BLaER1 (cell line): Measurements from ENCODE around the gene ATXN2L.

Source experiments
- H3K27ac ChIP-seq: shearing (Covaris generic); formaldehyde crosslinking; 2 replicates; pipeline ENCODE4 v1.8.1; 2022
- H3K27me3 ChIP-seq: shearing (Covaris generic); formaldehyde crosslinking; 2 replicates; pipeline ENCODE4 v1.8.1; 2022
- H3K36me3 ChIP-seq: shearing (Covaris generic); formaldehyde crosslinking; 2 replicates; pipeline ENCODE4 v1.8.1; 2022
- H3K4me1 ChIP-seq: shearing (Covaris generic); formaldehyde crosslinking; 2 replicates; pipeline ENCODE4 v1.8.1; 2022
- H3K4me2 ChIP-seq: shearing (Covaris generic); formaldehyde crosslinking; 2 replicates; pipeline ENCODE4 v1.8.1; 2022
- H3K4me3 ChIP-seq: shearing (Covaris generic); formaldehyde crosslinking; 2 replicates; pipeline ENCODE4 v1.8.1; 2022
- H3K9ac ChIP-seq: shearing (Covaris generic); formaldehyde crosslinking; 2 replicates; pipeline ENCODE4 v1.8.1; 2022
- H3K9me3 ChIP-seq: shearing (Covaris generic); formaldehyde crosslinking; 2 replicates; pipeline ENCODE4 v1.8.1; 2022
- H4K20me1 ChIP-seq: shearing (Covaris generic); formaldehyde crosslinking; 2 replicates; pipeline ENCODE4 v1.8.1; 2022
- Cebpa-rat ChIP-seq: shearing (Covaris generic); IDR thresholded peaks from 2 replicates; pipeline ENCODE4 v1.8.1; 2022

Gene ATXN2L

GRCh38 chr16:28836761-28837064 lies 13.9 kb downstream of the ATXN2L start:
- Histone ChIP-seq H3K27ac (no peak overlapping the region), H3K9me3 (no peaks in the 10 kb centered on the region), H3K4me2 (no peak overlapping the region), H3K4me3 (no peak overlapping the region), H3K4me1 (no peaks in the 10 kb centered on the region), H3K9ac (no peak overlapping the region), H4K20me1 (peaks cover 78% of the 10 kb centered on the region), H3K36me3 (peaks cover 96% of the 10 kb centered on the region), H3K27me3 (no peaks in the 10 kb centered on the region)
- TF ChIP-seq Cebpa-rat: no peak

- Histone ChIP-seq H3K9me3 (no peaks in the 10 kb centered on the region), H3K4me3 (no peak overlapping the region), H3K27me3 (no peaks in the 10 kb centered on the region), H3K4me2 (no peak overlapping the region), H3K9ac (no peak overlapping the region), H3K27ac (no peak overlapping the region), H3K36me3 (peaks cover 96% of the 10 kb centered on the region), H3K4me1 (no peaks in the 10 kb centered on the region), H4K20me1 (peaks cover 76% of the 10 kb centered on the region)
- no peak for TF ChIP-seq Cebpa-rat
These were observed 15.1 kb downstream of the ATXN2L start for GRCh38 chr16:28837672-28838557.

GRCh38 chr16:28838558-28838918 lies 15.7 kb downstream of the ATXN2L start:
- peaks cover 76% of the 10 kb centered on the region for H4K20me1 ChIP-seq
- H3K4me3 ChIP-seq: no peak overlapping the region
- no peaks in the 10 kb centered on the region for H3K4me1 ChIP-seq
- H3K27me3 ChIP-seq: no peaks in the 10 kb centered on the region
- no peaks in the 10 kb centered on the region for H3K9me3 ChIP-seq
- H3K4me2 ChIP-seq: no peak overlapping the region
- peaks cover 96% of the 10 kb centered on the region for H3K36me3 ChIP-seq
- no peak overlapping the region for H3K9ac ChIP-seq
- TF ChIP-seq Cebpa-rat: no peak
- H3K27ac ChIP-seq: no peak overlapping the region

GRCh38 chr16:28839004-28839639 lies 16.3 kb downstream of the ATXN2L start:
- peaks cover 96% of the 10 kb centered on the region for H3K36me3 ChIP-seq
- H3K4me3 ChIP-seq: no peak overlapping the region

GRCh38 chr16:28839899-28840298 lies 17.1 kb downstream of the ATXN2L start:
- Histone ChIP-seq H3K4me1 (peaks cover 5% of the 10 kb centered on the region), H3K27ac (no peak overlapping the region), H3K27me3 (no peaks in the 10 kb centered on the region), H4K20me1 (peaks cover 76% of the 10 kb centered on the region), H3K4me3 (no peak overlapping the region), H3K36me3 (peaks cover 96% of the 10 kb centered on the region), H3K9ac (no peak overlapping the region), H3K4me2 (no peak overlapping the region), H3K9me3 (no peaks in the 10 kb centered on the region)
- TF ChIP-seq Cebpa-rat: no peak

More at GRCh38 chr16:28839004-28839639, 16.3 kb downstream of the ATXN2L start:
- no peaks in the 10 kb centered on the region for H3K27me3 ChIP-seq
- no peak overlapping the region for H3K4me2 ChIP-seq
- no peak overlapping the region for H3K27ac ChIP-seq
- no peak overlapping the region for H3K9ac ChIP-seq
- peaks cover 76% of the 10 kb centered on the region for H4K20me1 ChIP-seq
- no peaks in the 10 kb centered on the region for H3K4me1 ChIP-seq
- H3K9me3 ChIP-seq: no peaks in the 10 kb centered on the region
- TF ChIP-seq Cebpa-rat: no peak

- Histone ChIP-seq H4K20me1 (peaks cover 59% of the 10 kb centered on the region), H3K27me3 (no peaks in the 10 kb centered on the region), H3K4me2 (no peak overlapping the region), H3K36me3 (peaks cover 72% of the 10 kb centered on the region), H3K4me3 (no peak overlapping the region), H3K27ac (no peak overlapping the region), H3K4me1 (peaks cover 21% of the 10 kb centered on the region), H3K9ac (no peak overlapping the region), H3K9me3 (no peaks in the 10 kb centered on the region)
- no peak for TF ChIP-seq Cebpa-rat
These were observed 19.9 kb downstream of the ATXN2L start for GRCh38 chr16:28842696-28843095.

- TF ChIP-seq Cebpa-rat: no peak
- Histone ChIP-seq H3K36me3 (peaks cover 61% of the 10 kb centered on the region), H3K4me2 (no peak overlapping the region), H3K4me3 (no peak overlapping the region), H3K9me3 (no peaks in the 10 kb centered on the region), H4K20me1 (peaks cover 53% of the 10 kb centered on the region), H3K27me3 (no peaks in the 10 kb centered on the region), H3K9ac (no peak overlapping the region), H3K4me1 (peaks cover 29% of the 10 kb centered on the region), H3K27ac (no peak overlapping the region)
These were observed 21.0 kb downstream of the ATXN2L start for GRCh38 chr16:28843766-28844165.

- Histone ChIP-seq H4K20me1 (peaks cover 53% of the 10 kb centered on the region), H3K9ac (0 out of 2 replicates have a peak overlapping the region, but pooled peaks have one; percentile 93), H3K27ac (no peak overlapping the region), H3K27me3 (no peaks in the 10 kb centered on the region), H3K36me3 (peaks cover 55% of the 10 kb centered on the region), H3K9me3 (no peaks in the 10 kb centered on the region), H3K4me3 (no peak overlapping the region), H3K4me1 (peaks cover 29% of the 10 kb centered on the region), H3K4me2 (peak overlapping the region; percentile 85)
- TF ChIP-seq Cebpa-rat: no peak
These were observed 21.6 kb downstream of the ATXN2L start for GRCh38 chr16:28844226-28844885.

- H3K4me1 ChIP-seq: peaks cover 29% of the 10 kb centered on the region
- no peak for TF ChIP-seq Cebpa-rat
- peak overlapping the region; percentile 91 for H3K4me3 ChIP-seq
- peak overlapping the region; percentile 93 for H3K9ac ChIP-seq
- H3K4me2 ChIP-seq: peak overlapping the region; percentile 85
- H3K27ac ChIP-seq: peak overlapping the region; percentile 92
- H4K20me1 ChIP-seq: peaks cover 46% of the 10 kb centered on the region
- no peaks in the 10 kb centered on the region for H3K27me3 ChIP-seq
- H3K9me3 ChIP-seq: no peaks in the 10 kb centered on the region
- H3K36me3 ChIP-seq: peaks cover 49% of the 10 kb centered on the region
These were observed 22.5 kb downstream of the ATXN2L start for GRCh38 chr16:28845293-28845692.

GRCh38 chr16:28845761-28846079 lies 22.9 kb downstream of the ATXN2L start:
- H3K4me1 ChIP-seq: peaks cover 29% of the 10 kb centered on the region
- H3K27me3 ChIP-seq: no peaks in the 10 kb centered on the region
- peaks cover 42% of the 10 kb centered on the region for H4K20me1 ChIP-seq
- no peak for TF ChIP-seq Cebpa-rat
- peak overlapping the region; percentile 85 for H3K4me2 ChIP-seq
- peak overlapping the region; percentile 92 for H3K27ac ChIP-seq
- H3K9ac ChIP-seq: peak overlapping the region; percentile 93
- H3K9me3 ChIP-seq: no peaks in the 10 kb centered on the region
- H3K4me3 ChIP-seq: peak overlapping the region; percentile 91
- H3K36me3 ChIP-seq: peaks cover 46% of the 10 kb centered on the region
